HG03066 (cell line): Measurements from ENCODE around the gene SHISA3.
"Not testable (repeated sequence)": the region's sequence is repeated elsewhere in the genome, so short reads cannot be mapped to it uniquely, and the experiment has no call there.

Experiments
- ATAC-seq: cut with Tn5 transposase; IDR thresholded peaks from one replicate; pipeline ENCODE4 v1.9.1; 2021; ENCODE audit warnings: low read depth; ENCODE audit not compliant: unreplicated experiment

SHISA3 gene

GRCh38 chr4:42396752-42397634 lies at the start of gene SHISA3:
SHISA3 (plus strand) TSS chr4:42397488; CDS start chr4:42398057, 569 bp downstream.
- ATAC-seq: peak; percentile 38

- ATAC-seq: no peak
Measured at GRCh38 chr4:42348247-42348646, 49.0 kb upstream of the SHISA3 start.

GRCh38 chr4:42348692-42349091 lies 48.6 kb upstream of the SHISA3 start:
- ATAC-seq: no peak

- no peak for ATAC-seq
Measured at GRCh38 chr4:42350611-42351182, 46.6 kb upstream of the SHISA3 start.

- no peak for ATAC-seq
Measured at GRCh38 chr4:42352049-42352448, 45.2 kb upstream of the SHISA3 start.

GRCh38 chr4:42357325-42357724 lies 40.0 kb upstream of the SHISA3 start:
- no peak for ATAC-seq

GRCh38 chr4:42359711-42360110 lies 37.6 kb upstream of the SHISA3 start:
- no peak for ATAC-seq

GRCh38 chr4:42360256-42360669 lies 37.0 kb upstream of the SHISA3 start:
- ATAC-seq: no peak

- no peak for ATAC-seq
Measured at GRCh38 chr4:42361456-42361855, 35.8 kb upstream of the SHISA3 start.

- no peak for ATAC-seq
Measured at GRCh38 chr4:42362591-42362990, 34.7 kb upstream of the SHISA3 start.

GRCh38 chr4:42363614-42364013 lies 33.7 kb upstream of the SHISA3 start:
- ATAC-seq: no peak

GRCh38 chr4:42364266-42365053 lies 32.8 kb upstream of the SHISA3 start:
- no peak for ATAC-seq

GRCh38 chr4:42366959-42367358 lies 30.3 kb upstream of the SHISA3 start:
- ATAC-seq: no peak

- ATAC-seq: no peak
Measured at GRCh38 chr4:42369489-42369888, 27.8 kb upstream of the SHISA3 start.

GRCh38 chr4:42371305-42372252 lies 25.7 kb upstream of the SHISA3 start:
- no peak for ATAC-seq

- ATAC-seq: not testable (repeated sequence)
Measured at GRCh38 chr4:42372303-42372702, 25.0 kb upstream of the SHISA3 start.

- ATAC-seq: no peak
Measured at GRCh38 chr4:42377497-42377896, 19.8 kb upstream of the SHISA3 start.

GRCh38 chr4:42381666-42382065 lies 15.6 kb upstream of the SHISA3 start:
- no peak for ATAC-seq

- ATAC-seq: no peak
Measured at GRCh38 chr4:42385516-42385915, 11.8 kb upstream of the SHISA3 start.
